Glutamatergic neuron (in vitro differentiated cells): Measurements from ENCODE around the gene TANC1. TPM values are rescaled to one million over a fixed set of nuclear protein-coding genes. Genes with fewer than 3 reads are reported as not detected.

Source experiments
- DNase-seq: peaks from one replicate; pipeline ENCODE4 v3.0.0; 2022
- H3K27ac Mint-ChIP-seq: one replicate; pipeline ENCODE4 v1.8.0; 2020; ENCODE audit warnings: mild to moderate bottlenecking, mixed read lengths, inconsistent platforms; ENCODE audit not compliant: unreplicated experiment
- H3K27me3 Mint-ChIP-seq: one replicate; pipeline ENCODE4 v1.8.0; 2020; ENCODE audit warnings: mild to moderate bottlenecking, moderate library complexity, mixed read lengths, inconsistent platforms; ENCODE audit not compliant: unreplicated experiment
- H3K36me3 Mint-ChIP-seq: one replicate; pipeline ENCODE4 v1.8.0; 2020; ENCODE audit warnings: mild to moderate bottlenecking, mixed read lengths, inconsistent platforms; ENCODE audit not compliant: unreplicated experiment
- H3K4me1 Mint-ChIP-seq: one replicate; pipeline ENCODE4 v1.8.0; 2020; ENCODE audit warnings: mild to moderate bottlenecking, low read depth, mixed read lengths, inconsistent platforms; ENCODE audit not compliant: unreplicated experiment
- H3K4me3 Mint-ChIP-seq: one replicate; pipeline ENCODE4 v1.8.0; 2020; ENCODE audit warnings: mild to moderate bottlenecking, mixed read lengths, inconsistent platforms; ENCODE audit not compliant: unreplicated experiment
- H3K9me3 Mint-ChIP-seq: one replicate; pipeline ENCODE4 v1.8.0; 2020; ENCODE audit warnings: mild to moderate bottlenecking, moderate library complexity, mixed read lengths, inconsistent platforms; ENCODE audit not compliant: unreplicated experiment
- CTCF ChIP-seq: fragments of 200-600 bp; sonication (generic); IDR thresholded peaks from one replicate; pipeline ENCODE4 v1.5.0; 2021; ENCODE audit not compliant: partially characterized antibody, unreplicated experiment
- total RNA-seq: library from RNA; stranded (reverse); fragmentation: NEBNext Ultra II Directional; extraction: Animal tissue kit (Norgen Biotek cat#: 25700); gene quantifications from one replicate; pipeline ENCODE4 v1.2.1, GENCODE V29; 2021; ENCODE audit not compliant: unreplicated experiment

Gene TANC1
- total RNA-seq, 1 donor from 2014 or later, result 14.9 TPM

- H3K27ac Mint-ChIP-seq, result peak overlapping the region; percentile 70
- DNase-seq, result no peak
These were observed 234.2 kb downstream of the TANC1 start for GRCh38 chr2:159202568-159203071.

DNA sequence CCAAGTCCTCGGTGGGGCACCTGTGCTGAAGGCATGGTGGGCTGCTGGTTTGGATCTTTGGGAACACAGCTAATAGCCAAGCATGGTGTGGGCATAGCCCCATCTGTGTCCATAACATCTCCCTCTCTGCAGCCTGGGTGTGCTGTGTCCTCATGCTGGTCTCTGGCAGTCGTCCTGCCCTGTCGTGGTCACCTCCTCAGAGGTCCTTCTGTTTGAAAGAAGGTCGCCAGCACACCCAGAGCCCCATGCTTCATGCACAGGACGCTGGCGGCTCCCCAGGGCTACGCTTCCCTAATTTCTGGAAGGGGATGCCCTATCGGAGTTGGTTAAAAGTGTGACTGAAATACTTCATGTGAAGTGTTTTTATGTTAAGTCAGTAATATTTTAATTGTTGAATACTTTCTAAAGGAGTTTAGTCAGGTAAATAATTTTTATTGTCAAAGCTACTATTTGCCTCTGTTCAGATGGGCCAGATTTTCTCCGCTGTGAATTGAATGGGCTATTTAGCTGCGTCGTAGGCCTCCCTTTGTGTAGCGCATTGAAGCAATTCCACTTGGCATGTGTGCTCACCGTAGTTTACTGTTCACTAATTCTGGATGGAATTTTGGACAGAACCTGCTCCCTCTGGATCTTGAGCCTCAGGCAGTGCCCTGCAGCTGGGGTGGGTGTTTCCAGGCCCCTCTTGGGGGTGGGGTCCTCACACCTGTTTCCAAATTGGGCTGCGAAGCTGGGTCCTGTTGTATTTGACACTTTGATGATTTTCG is 236.1 kb downstream of the TANC1 start:
- TF ChIP-seq CTCF, result no peak
- peaks cover 5% of the 10 kb centered on the region for H3K9me3 Mint-ChIP-seq
- H3K4me1 Mint-ChIP-seq, result peaks cover 24% of the 10 kb centered on the region
- H3K27me3 Mint-ChIP-seq, result peaks cover 7% of the 10 kb centered on the region
- DNase-seq, result no peak
- H3K4me3 Mint-ChIP-seq, result no peak overlapping the region
- H3K27ac Mint-ChIP-seq, result no peak overlapping the region
- no peaks in the 10 kb centered on the region for H3K36me3 Mint-ChIP-seq

More at GRCh38 chr2:159202568-159203071, 234.2 kb downstream of the TANC1 start:
- peaks cover 7% of the 10 kb centered on the region for H3K27me3 Mint-ChIP-seq
- H3K4me1 Mint-ChIP-seq, result peaks cover 32% of the 10 kb centered on the region
- H3K36me3 Mint-ChIP-seq, result no peaks in the 10 kb centered on the region
- TF ChIP-seq CTCF, result no peak
- H3K4me3 Mint-ChIP-seq, result no peak overlapping the region
- H3K9me3 Mint-ChIP-seq, result peaks cover 5% of the 10 kb centered on the region

DNA sequence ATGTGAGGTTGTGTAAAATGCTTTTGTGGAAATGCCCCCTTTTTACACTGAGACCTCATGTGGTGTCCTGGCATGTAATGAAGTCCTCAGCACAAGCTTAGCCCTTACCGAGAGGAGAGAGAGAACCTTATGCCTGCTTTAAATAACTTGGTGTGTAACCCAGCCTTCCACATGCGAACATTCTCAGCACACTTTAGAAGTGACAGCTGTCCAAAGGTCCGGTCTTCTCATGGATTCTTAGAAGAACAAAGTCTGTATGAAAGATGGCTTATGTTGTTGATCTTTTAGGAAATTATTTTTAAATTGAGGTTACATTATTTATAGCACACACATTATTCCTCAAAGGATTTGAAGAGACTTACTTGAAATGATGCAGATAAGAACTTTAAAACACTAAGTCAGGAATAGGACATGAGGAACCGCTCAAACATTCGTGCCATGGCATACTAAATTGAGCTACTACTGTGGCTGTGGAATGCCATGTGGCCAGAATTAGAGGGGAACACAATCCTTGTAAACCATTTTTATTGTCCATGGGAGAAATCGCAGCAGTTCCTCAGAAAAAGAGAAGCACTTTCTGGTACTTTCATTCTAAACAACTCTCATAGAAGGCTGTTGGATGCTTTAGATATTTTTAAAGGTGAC is 238.4 kb downstream of the TANC1 start:
- DNase-seq, result no peak
- H3K4me1 Mint-ChIP-seq, result peaks cover 11% of the 10 kb centered on the region
- TF ChIP-seq CTCF, result no peak
- no peaks in the 10 kb centered on the region for H3K36me3 Mint-ChIP-seq
- H3K9me3 Mint-ChIP-seq, result peaks cover 5% of the 10 kb centered on the region
- no peak overlapping the region for H3K27ac Mint-ChIP-seq
- peaks cover 6% of the 10 kb centered on the region for H3K27me3 Mint-ChIP-seq
- H3K4me3 Mint-ChIP-seq, result no peak overlapping the region

GRCh38 chr2:159208438-159208837 is 240.0 kb downstream of the TANC1 start:
- no peaks in the 10 kb centered on the region for H3K9me3 Mint-ChIP-seq
- no peak for TF ChIP-seq CTCF
- no peaks in the 10 kb centered on the region for H3K36me3 Mint-ChIP-seq
- peaks cover 2% of the 10 kb centered on the region for H3K4me1 Mint-ChIP-seq
- H3K27ac Mint-ChIP-seq, result no peak overlapping the region
- DNase-seq, result no peak
- H3K27me3 Mint-ChIP-seq, result peaks cover 2% of the 10 kb centered on the region
- H3K4me3 Mint-ChIP-seq, result no peak overlapping the region
